ENCODE data around the gene ZFP91. TPM values are rescaled to one million over a fixed set of nuclear protein-coding genes. Genes with fewer than 3 reads are reported as not detected.

Gene ZFP91
- polyA plus RNA-seq, 1 of the 3 experiments (the other 2 are of a cell fraction), result 12.2 TPM

DNA sequence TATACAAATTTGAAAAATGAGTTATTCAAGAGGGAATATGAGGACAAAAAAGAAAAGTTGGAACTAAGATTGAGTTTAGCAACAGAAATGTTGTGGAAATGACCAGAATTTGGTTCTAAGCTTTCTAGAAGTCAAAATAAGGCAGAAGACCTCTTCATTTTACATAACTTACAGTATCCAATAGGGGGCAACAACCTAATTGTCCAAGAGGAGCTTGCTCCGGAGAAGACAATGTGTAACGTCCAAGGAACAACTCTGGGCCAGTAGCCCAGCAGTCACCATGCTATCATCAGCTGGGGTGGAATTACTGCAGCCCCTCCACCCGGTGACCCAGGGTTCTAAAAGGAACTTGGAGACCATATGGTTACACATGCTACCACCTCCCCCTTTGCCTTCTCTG lies 57.7 kb downstream of the ZFP91 start (continued):
- TF ChIP-seq CTCF (IDR thresholded peaks at IDR 0.05), result no peak
- TF ChIP-seq USF1 (IDR thresholded peaks at IDR 0.05; ENCODE audit: borderline replicate concordance, low read depth), result no peak
- no peak for TF ChIP-seq TEAD4 (IDR thresholded peaks at IDR 0.05; ENCODE audit: borderline replicate concordance, insufficient read depth)
- TF ChIP-seq SIN3A (IDR thresholded peaks at IDR 0.05; ENCODE audit: borderline replicate concordance, low read depth, low read length), result no peak
- no peak for TF ChIP-seq MEF2A (IDR thresholded peaks at IDR 0.05; ENCODE audit: borderline replicate concordance, low read depth)
- TF ChIP-seq TCF12 (IDR thresholded peaks at IDR 0.05), result no peak
- TF ChIP-seq, protein P1, sequence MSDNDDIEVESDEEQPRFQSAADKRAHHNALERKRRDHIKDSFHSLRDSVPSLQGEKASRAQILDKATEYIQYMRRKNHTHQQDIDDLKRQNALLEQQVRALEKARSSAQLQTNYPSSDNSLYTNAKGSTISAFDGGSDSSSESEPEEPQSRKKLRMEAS (IDR thresholded peaks at IDR 0.05; ENCODE audit: low read depth), result no peak
- no peak for TF ChIP-seq RFX5 (IDR thresholded peaks at IDR 0.05; ENCODE audit: low read length)
- TF ChIP-seq FOXM1 (IDR thresholded peaks at IDR 0.05; ENCODE audit: low read depth), result no peak

GRCh38 chr11:58637371-58637770 lies 58.5 kb downstream of the ZFP91 start:
- POLR2A ChIA-PET, result no interaction called here
- H3K27ac ChIP-seq (ENCODE audit: low read depth in 2 of 2, low read length in 1 of 2), result no peak overlapping the region
- no peaks in the 10 kb centered on the region for H3K79me2 ChIP-seq (ENCODE audit: insufficient read depth)
- no peaks in the 10 kb centered on the region for H3F3A ChIP-seq (replicated peaks; ENCODE audit: insufficient read depth)
- 15% methylated on average over 2 of the region's 2 CpGs for WGBS (ENCODE audit: low lambda C conversion rate)
- TF ChIP-seq, protein P2, sequence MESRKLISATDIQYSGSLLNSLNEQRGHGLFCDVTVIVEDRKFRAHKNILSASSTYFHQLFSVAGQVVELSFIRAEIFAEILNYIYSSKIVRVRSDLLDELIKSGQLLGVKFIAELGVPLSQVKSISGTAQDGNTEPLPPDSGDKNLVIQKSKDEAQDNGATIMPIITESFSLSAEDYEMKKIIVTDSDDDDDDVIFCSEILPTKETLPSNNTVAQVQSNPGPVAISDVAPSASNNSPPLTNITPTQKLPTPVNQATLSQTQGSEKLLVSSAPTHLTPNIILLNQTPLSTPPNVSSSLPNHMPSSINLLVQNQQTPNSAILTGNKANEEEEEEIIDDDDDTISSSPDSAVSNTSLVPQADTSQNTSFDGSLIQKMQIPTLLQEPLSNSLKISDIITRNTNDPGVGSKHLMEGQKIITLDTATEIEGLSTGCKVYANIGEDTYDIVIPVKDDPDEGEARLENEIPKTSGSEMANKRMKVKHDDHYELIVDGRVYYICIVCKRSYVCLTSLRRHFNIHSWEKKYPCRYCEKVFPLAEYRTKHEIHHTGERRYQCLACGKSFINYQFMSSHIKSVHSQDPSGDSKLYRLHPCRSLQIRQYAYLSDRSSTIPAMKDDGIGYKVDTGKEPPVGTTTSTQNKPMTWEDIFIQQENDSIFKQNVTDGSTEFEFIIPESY (IDR thresholded peaks at IDR 0.05; ENCODE audit: borderline replicate concordance, low read depth), result no peak
- no peak for TF ChIP-seq JUND (IDR thresholded peaks at IDR 0.05)
- no peak for TF ChIP-seq FOSL2 (IDR thresholded peaks at IDR 0.05; ENCODE audit: borderline replicate concordance, low read depth)
- TF ChIP-seq POLR2AphosphoS5 (IDR thresholded peaks at IDR 0.05; ENCODE audit: low read depth, low read length), result no peak
- no peak for TF ChIP-seq MXI1 (IDR thresholded peaks at IDR 0.05; ENCODE audit: low read depth, low read length)
- TF ChIP-seq, protein P1 (IDR thresholded peaks at IDR 0.05; ENCODE audit: low read depth), result no peak
- no peak for TF ChIP-seq TEAD4 (IDR thresholded peaks at IDR 0.05; ENCODE audit: borderline replicate concordance, insufficient read depth)
- TF ChIP-seq EP300 (IDR thresholded peaks at IDR 0.05; ENCODE audit: borderline replicate concordance in 1 of 2, low read depth in 1 of 2, low read length in 1 of 2), result no peak
- TF ChIP-seq, protein P3, sequence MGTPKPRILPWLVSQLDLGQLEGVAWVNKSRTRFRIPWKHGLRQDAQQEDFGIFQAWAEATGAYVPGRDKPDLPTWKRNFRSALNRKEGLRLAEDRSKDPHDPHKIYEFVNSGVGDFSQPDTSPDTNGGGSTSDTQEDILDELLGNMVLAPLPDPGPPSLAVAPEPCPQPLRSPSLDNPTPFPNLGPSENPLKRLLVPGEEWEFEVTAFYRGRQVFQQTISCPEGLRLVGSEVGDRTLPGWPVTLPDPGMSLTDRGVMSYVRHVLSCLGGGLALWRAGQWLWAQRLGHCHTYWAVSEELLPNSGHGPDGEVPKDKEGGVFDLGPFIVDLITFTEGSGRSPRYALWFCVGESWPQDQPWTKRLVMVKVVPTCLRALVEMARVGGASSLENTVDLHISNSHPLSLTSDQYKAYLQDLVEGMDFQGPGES (IDR thresholded peaks at IDR 0.05; ENCODE audit: low read depth, low read length), result no peak
- TF ChIP-seq, protein P4, sequence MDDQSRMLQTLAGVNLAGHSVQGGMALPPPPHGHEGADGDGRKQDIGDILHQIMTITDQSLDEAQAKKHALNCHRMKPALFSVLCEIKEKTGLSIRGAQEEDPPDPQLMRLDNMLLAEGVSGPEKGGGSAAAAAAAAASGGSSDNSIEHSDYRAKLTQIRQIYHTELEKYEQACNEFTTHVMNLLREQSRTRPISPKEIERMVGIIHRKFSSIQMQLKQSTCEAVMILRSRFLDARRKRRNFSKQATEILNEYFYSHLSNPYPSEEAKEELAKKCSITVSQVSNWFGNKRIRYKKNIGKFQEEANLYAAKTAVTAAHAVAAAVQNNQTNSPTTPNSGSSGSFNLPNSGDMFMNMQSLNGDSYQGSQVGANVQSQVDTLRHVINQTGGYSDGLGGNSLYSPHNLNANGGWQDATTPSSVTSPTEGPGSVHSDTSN (IDR thresholded peaks at IDR 0.05), result no peak
- TF ChIP-seq, protein P5, sequence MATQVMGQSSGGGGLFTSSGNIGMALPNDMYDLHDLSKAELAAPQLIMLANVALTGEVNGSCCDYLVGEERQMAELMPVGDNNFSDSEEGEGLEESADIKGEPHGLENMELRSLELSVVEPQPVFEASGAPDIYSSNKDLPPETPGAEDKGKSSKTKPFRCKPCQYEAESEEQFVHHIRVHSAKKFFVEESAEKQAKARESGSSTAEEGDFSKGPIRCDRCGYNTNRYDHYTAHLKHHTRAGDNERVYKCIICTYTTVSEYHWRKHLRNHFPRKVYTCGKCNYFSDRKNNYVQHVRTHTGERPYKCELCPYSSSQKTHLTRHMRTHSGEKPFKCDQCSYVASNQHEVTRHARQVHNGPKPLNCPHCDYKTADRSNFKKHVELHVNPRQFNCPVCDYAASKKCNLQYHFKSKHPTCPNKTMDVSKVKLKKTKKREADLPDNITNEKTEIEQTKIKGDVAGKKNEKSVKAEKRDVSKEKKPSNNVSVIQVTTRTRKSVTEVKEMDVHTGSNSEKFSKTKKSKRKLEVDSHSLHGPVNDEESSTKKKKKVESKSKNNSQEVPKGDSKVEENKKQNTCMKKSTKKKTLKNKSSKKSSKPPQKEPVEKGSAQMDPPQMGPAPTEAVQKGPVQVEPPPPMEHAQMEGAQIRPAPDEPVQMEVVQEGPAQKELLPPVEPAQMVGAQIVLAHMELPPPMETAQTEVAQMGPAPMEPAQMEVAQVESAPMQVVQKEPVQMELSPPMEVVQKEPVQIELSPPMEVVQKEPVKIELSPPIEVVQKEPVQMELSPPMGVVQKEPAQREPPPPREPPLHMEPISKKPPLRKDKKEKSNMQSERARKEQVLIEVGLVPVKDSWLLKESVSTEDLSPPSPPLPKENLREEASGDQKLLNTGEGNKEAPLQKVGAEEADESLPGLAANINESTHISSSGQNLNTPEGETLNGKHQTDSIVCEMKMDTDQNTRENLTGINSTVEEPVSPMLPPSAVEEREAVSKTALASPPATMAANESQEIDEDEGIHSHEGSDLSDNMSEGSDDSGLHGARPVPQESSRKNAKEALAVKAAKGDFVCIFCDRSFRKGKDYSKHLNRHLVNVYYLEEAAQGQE (IDR thresholded peaks at IDR 0.05; ENCODE audit: low read depth, low read length), result no peak
- peaks cover 10% of the 10 kb centered on the region; the same call in 1 of the 2 replicates for H3K27me3 ChIP-seq (ENCODE audit: insufficient read depth)
- H3K9me2 ChIP-seq, result no peaks in the 10 kb centered on the region
- no peaks in the 10 kb centered on the region for H3K9me3 ChIP-seq
- CTCF ChIA-PET, result interaction anchor here (0.7 to 1.7 kb wide), 7 partner anchors 9 to 792 kb away, joined by 3 to 6 read pairs (median 3); no protein-coding TSS in a partner anchor
- H3K4me1 ChIP-seq (ENCODE audit: control insufficient read depth in 1 of 2, insufficient read depth in 2 of 2, low read depth in 1 of 2, low read length in 1 of 2), result no peaks in the 10 kb centered on the region
- no peak overlapping the region for H3K4me2 ChIP-seq
- no peaks in the 10 kb centered on the region for H4K20me1 ChIP-seq (ENCODE audit: insufficient read depth)
- DNase-seq, result no peak
- H3K4me3 ChIP-seq (ENCODE audit: low read depth in 2 of 2, low read length in 1 of 2), result no peak overlapping the region
- no peaks in the 10 kb centered on the region for H3K36me3 ChIP-seq (replicated peaks in 1 of 2; ENCODE audit: control insufficient read depth in 1 of 2, insufficient read depth in 2 of 2, low read length in 1 of 2)
- H2AFZ ChIP-seq (ENCODE audit: low read depth), result no peak overlapping the region
- no peak overlapping the region for H3K9ac ChIP-seq
